ENCODE data around the gene ST3GAL4.

Gene ST3GAL4

DNA sequence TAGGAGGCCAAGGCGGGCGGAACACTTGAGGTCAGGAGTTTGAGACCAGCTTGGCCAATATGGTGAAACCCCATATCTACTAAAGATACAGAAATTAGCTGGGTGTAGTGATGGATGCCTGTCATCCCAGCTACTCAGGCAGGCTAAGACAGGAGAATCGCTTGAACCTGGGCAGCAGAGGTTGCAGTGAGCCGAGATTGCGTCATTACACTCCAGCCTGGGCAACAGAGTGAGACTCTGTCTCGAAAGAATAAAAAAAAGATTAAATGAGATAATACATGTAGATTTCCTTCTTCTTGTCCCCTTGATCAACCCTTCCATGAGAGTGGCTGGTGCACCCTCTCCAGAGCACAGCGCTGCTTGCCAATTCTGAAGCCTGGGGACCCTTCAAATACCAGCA lies 106.9 kb downstream of the ST3GAL4 start:
- Mint-ChIP-seq H3K27me3 (ENCODE audit: low read depth) (no peaks in the 10 kb centered on the region), H3K36me3 (ENCODE audit: low read depth) (peaks cover 2% of the 10 kb centered on the region), H3K9me3 (peaks cover 4% of the 10 kb centered on the region), H3K4me1 (ENCODE audit: low read depth) (peaks cover 19% of the 10 kb centered on the region), H3K4me3 (no peak overlapping the region), H3K27ac (no peak overlapping the region)

Data from T-helper 1 cell treated with Interleukin-12 subunit alpha and Interleukin-12 subunit beta and Interleukin-4 antibody, amounts not matched to agents 30 μg/mL and 1 μg/mL, for 36 hours (primary cell).